WERI-Rb-1 (cell line): ENCODE measurements around the gene ARHGAP22.

Experiments used
- DNase-seq: peaks from one replicate; pipeline ENCODE4 v3.0.0-alpha.2; 2020
- H3K27ac ChIP-seq: fragments of 250-450 bp; sonication (Bioruptor Pico); 2 replicates; pipeline ENCODE4 v1.5.1; 2020; ENCODE audit warnings: mild to moderate bottlenecking, moderate library complexity
- H3K27me3 ChIP-seq: fragments of 250-450 bp; sonication (Bioruptor Pico); 2 replicates; pipeline ENCODE4 v1.5.1; 2021; ENCODE audit warnings: mild to moderate bottlenecking, low read depth, moderate library complexity; ENCODE audit not compliant: insufficient read depth, severe bottlenecking
- H3K36me3 ChIP-seq: fragments of 250-450 bp; sonication (Bioruptor Pico); 2 replicates; pipeline ENCODE4 v1.5.1; 2020; ENCODE audit warnings: mild to moderate bottlenecking, moderate library complexity
- H3K4me3 ChIP-seq: 2 replicates; pipeline ENCODE4 v1.5.1; 2011; ENCODE audit warnings: low read depth, mild to moderate bottlenecking, control low read depth, low read length
- H3K9me3 ChIP-seq: fragments of 250-450 bp; sonication (Bioruptor Pico); 2 replicates; pipeline ENCODE4 v1.5.1; 2021; ENCODE audit warnings: mild to moderate bottlenecking, moderate library complexity; ENCODE audit not compliant: severe bottlenecking
- TF ChIP-seq, protein P1 (sequence below): IDR thresholded peaks from 2 replicates; pipeline ENCODE4 v1.5.1; 2011; ENCODE audit warnings: low read depth, mild to moderate bottlenecking, control low read depth, inconsistent platforms, low read length

The ARHGAP22 gene

DNA sequence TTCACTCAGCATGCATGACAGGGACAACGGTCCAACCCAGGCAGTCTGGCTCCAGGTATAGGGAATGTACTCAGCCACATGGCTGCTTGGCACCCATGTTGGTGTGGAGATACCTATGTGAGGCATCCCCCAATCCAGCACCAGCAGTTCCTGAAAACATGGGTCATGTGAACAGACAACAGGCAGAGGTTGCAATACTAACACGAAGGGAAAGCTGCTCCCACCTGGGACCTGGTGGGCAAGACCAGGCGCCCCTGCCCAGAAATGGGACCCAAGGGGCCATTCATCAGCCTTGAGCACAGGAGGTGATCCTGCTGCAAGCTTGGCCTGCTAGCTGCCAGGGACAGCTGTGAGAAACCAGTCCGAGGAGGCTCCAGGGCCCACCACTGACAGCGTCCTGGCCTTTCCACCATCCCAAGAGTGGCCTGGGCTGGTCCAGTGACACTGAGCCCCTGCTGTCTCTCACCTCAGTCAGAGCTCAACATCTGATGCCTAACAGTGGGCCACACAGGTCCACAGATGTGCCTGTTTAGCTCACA, 142.3 kb downstream of the ARHGAP22 start:
- DNase-seq: no peak
- Histone ChIP-seq H3K36me3 (no peaks in the 10 kb centered on the region), H3K4me3 (no peak overlapping the region), H3K9me3 (no peaks in the 10 kb centered on the region), H3K27ac (no peak overlapping the region), H3K27me3 (no peaks in the 10 kb centered on the region)
- TF ChIP-seq, protein P1, sequence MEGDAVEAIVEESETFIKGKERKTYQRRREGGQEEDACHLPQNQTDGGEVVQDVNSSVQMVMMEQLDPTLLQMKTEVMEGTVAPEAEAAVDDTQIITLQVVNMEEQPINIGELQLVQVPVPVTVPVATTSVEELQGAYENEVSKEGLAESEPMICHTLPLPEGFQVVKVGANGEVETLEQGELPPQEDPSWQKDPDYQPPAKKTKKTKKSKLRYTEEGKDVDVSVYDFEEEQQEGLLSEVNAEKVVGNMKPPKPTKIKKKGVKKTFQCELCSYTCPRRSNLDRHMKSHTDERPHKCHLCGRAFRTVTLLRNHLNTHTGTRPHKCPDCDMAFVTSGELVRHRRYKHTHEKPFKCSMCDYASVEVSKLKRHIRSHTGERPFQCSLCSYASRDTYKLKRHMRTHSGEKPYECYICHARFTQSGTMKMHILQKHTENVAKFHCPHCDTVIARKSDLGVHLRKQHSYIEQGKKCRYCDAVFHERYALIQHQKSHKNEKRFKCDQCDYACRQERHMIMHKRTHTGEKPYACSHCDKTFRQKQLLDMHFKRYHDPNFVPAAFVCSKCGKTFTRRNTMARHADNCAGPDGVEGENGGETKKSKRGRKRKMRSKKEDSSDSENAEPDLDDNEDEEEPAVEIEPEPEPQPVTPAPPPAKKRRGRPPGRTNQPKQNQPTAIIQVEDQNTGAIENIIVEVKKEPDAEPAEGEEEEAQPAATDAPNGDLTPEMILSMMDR: no peak

DNA sequence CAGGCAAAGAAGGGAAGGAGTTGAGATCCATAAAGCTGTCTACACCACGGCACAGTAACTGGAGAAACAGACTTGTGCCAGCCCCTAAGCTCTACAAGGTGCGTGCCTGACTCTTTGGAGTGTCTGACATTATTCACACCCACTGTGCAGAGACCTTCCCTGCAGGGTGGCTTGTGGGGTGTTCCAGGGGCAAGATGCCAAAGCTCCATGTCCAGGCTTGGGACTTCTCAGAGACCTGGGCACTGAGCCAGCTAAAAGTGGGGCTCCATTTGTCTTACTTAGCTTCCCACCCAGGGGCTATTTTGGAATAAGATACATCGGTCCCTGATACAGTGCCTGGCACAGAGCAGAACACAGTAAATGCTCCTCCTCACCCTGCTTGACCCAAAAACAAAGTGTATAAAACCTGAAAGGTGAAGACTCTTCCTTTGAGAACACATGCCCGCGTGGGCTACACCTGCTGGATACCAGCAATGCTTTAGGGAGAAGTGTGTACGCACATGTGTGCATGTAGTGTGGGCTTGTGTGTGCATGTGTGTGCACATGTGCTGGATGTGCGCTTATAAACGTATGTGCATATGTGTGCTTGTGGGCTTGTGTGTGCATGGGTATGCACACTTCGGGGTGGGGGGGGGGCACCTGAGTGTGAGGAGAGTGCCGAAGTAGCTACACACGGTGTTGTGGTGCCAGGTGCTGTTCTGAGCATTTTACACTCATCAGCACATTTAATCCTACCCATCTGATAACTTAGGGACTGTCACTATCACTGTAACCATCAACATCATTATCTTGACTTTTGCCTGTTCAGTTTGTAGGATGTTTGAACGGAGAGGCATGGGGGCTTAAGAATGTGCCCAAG, 143.0 kb downstream of the ARHGAP22 start:
- Histone ChIP-seq H3K4me3 (no peak overlapping the region), H3K27me3 (no peaks in the 10 kb centered on the region), H3K9me3 (no peaks in the 10 kb centered on the region), H3K27ac (no peak overlapping the region), H3K36me3 (no peaks in the 10 kb centered on the region)
- TF ChIP-seq, protein P1: no peak
- DNase-seq: no peak

DNA sequence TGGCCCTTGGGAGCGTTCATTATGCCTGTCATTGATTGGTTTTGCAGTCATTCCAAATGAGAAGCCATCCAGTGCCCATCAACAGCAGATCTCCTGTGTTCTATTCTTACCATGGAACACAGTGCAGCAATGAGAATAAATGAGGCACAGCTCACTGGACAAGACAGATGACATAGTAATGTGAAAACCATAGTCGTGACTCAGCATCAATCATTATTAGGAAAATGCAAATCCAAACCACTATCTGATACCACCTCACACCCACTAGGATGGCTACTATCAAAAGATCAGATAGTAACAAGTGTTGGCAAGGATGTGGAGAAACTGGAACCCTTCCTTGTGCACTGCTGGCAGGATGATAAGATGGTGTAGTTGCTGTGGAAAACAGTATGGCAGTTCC, 144.7 kb downstream of the ARHGAP22 start:
- H3K4me3 ChIP-seq: no peak overlapping the region
- no peak overlapping the region for H3K27ac ChIP-seq
- DNase-seq: no peak
- TF ChIP-seq, protein P1: no peak
- no peaks in the 10 kb centered on the region for H3K27me3 ChIP-seq
- no peaks in the 10 kb centered on the region for H3K36me3 ChIP-seq
- no peaks in the 10 kb centered on the region for H3K9me3 ChIP-seq

DNA sequence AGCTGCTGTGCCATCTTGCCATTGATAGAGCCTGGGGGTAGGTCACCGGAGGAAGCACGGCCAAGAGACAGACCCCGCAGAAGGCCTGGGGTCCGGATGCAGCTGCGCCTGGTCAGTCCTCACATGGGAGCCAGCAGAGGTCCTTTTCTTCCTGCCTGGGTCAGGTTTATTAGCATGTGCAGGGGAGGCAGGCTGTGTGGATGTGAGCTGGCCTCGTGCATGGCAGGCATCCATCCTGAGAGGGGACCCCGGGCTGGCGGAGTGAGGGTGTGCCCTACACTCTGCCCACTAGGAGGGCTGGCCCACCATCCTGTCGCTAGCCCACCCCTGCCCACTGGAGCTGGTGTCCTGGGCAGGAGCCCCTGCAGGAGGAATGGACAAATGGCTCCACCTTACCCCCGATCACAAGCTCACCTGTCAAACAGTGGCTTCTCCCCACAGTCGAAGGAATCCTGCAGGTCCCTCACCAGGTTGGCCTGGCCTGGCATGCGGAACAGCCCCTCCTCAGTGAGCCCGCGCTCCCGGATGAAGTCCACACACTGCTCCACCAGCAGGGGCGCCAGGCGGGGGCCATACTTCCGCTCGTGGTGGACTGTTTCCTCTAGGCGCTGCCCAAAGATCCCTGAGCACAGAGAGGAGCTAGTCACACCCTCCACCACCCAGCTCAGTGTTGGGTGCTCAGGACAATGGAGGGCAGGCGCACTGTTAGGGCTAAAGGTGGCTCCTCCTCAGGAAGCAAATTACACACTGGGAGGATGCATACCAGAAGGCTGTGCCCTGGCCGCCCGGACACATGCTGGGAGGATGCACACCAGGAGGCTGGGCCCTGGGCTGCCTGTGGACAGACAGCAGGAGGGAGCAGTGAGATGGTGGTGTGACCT, 145.4 kb downstream of the ARHGAP22 start:
- no peak overlapping the region for H3K4me3 ChIP-seq
- H3K36me3 ChIP-seq: no peaks in the 10 kb centered on the region
- H3K27me3 ChIP-seq: no peaks in the 10 kb centered on the region
- DNase-seq: peak; percentile 9
- TF ChIP-seq, protein P1: no peak
- H3K27ac ChIP-seq: no peak overlapping the region
- no peaks in the 10 kb centered on the region for H3K9me3 ChIP-seq

DNA sequence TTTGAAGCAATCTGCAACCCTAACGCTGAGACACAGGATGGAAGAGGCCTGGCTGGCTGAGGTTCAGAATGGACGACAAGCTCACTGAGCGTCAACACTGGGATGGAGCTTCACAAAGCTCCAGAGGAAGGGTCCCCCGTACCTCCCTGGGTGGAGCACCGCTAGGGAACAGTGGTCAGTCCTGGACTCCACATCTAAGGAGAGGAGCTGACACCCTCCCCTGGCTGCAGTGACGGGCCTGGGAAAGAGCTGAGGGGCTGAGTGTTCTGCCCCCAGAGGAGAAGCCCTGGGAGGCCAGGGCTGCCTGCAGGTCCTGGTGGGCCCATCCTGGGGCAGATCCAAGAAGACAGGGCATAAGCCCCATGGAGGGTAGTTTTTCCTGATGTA, 146.2 kb downstream of the ARHGAP22 start:
- Histone ChIP-seq H3K4me3 (no peak overlapping the region), H3K27me3 (no peaks in the 10 kb centered on the region), H3K9me3 (no peaks in the 10 kb centered on the region), H3K27ac (no peak overlapping the region), H3K36me3 (no peaks in the 10 kb centered on the region)
- peak; percentile 6 for DNase-seq
- TF ChIP-seq, protein P1: no peak
